Colon (tissue), 2 donors: ENCODE measurements around the gene DAAM1.

ENCODE experiments used
- FAIRE-seq: peaks from 2 replicates; lab custom pipeline; 2012; peaks lifted over from hg19 to GRCh38; lab: Jason Lieb, UNC
- donor health status: control.
- donor health status: control.

DAAM1 gene

DNA sequence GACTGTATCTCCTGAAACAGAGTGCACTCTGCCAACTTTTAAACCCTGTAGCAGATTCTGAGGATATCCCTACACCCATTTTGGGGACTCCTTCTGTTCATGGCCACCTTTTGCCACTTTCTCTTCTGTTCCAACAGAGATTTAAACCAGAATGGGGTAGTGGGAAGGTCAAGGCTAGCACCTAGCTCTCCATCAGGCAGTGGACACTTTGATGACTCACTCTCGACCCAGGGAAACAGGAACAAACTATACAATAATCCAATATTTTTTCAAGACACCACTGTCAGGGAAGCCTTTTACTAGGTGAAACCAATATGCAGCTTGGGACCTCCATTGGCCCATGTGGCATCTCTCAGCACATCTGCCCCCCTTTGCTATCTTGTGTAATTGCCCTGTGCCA lies 103.6 kb downstream of the DAAM1 start:
- FAIRE-seq = no peak

DNA sequence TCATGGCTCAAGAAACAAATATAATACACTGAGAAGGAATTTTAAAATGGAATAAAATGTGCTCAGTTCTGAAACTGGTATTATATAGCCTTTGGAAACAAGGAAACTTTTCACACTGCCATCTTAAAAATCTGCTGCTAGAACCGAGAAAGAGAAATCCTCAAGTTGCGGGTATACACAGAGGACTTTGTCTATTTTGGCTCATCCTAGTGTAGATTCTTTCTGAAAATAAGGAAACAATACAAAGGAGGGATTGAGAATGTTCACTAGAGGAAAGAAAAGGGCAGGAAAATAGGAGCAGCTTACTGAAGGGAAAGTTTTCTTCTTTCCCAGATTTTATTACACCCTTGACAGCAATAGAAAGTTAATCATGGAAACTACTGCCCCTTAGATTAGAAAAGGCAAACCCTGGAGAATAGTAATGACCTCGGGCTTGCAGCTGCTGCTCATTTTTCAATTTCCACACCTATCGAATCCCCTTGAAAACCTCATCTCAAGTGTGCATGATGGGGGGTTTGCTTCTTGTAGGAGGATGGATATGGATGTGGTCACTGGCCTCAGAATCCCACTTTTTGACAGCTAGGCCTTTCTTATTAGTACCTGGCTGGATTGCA lies 104.6 kb downstream of the DAAM1 start:
- no peak for FAIRE-seq

DNA sequence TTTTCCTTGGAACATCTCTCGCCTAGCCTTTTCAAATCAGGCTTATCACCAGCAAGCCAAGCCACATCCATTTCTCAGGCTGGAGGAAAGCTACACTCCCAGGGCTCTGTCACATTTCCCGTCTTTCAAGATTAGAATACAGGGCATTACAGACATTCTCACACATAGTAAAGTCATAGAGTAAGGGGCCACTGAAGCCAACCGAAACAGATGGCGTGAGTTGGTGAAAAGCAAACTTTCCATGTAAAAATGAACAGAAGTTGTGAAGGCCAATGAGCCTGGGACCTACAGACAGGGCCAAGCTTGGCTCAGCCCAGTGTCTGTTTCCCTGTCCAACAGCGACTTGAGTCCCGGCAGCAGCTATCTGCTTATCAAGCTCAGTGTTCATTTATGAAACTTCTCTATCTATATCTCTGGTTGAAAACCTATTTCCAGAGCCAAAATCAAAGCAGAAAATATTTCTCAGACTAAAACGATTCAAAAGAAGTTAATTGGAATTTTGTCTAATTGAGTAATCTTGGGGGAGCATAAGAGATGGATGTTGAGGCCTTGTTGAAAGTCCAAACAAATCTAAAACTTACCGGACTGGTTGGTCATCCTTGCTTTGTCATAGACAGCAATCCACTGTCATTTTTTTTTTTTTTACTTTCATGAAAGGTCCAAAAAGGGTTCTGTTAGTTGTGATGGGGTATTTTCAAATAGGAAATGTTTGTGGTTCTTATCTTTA lies 105.6 kb downstream of the DAAM1 start:
- FAIRE-seq = no peak

DNA sequence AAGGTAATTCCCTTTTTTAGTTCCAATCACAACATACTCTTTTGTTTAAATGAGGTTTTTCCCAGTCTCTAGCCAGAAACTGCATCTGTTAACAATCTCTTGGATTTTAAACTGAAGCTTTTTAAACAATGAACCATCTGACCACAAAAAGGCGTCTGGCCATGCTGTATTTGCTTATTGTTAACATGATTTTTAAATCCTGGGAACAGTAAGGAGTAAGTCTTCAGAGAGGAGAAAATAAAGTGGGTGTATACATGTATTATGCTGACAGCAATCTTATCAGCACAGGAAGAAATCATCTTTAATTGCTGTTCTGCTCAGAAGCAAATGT lies 106.2 kb downstream of the DAAM1 start:
- FAIRE-seq = no peak

DNA sequence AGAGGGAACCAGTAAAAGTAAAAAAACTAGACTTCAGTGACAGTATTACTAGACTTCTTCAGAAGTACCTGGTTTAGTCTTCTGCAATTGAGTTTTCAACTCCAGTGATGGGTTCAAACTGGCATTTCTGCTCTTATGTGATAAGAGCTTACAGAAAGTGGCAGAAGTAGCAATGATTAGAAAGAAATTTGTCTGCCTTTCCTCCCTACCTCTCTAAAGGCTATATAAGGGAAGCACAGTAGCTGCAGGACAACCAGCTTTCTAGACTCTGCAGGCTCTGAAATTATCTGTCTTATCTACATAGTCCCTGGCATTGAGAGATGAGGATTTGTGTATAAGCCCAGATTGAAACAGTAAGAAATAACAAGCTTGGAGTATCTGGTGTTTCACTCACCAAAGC lies 107.5 kb downstream of the DAAM1 start:
- FAIRE-seq = no peak

DNA sequence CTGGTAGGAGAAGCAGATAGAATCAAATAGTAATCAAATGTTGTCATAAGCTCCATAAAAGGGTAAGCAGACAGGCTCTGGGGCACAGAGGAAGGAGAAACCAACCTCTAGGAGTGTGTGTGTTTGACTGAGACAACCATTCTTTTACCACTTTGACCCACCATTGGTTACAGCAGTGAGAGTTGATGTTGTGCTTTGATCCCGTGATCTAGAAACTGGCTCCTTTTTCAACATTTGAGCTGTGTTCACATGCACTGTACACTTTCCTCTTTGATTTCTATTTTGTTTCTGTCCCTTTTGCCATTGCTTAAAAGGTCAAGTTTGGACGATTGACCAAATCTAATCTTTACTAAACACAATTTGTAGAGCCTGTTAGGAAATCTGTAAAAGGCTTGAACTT lies 108.0 kb downstream of the DAAM1 start:
- FAIRE-seq = no peak

DNA sequence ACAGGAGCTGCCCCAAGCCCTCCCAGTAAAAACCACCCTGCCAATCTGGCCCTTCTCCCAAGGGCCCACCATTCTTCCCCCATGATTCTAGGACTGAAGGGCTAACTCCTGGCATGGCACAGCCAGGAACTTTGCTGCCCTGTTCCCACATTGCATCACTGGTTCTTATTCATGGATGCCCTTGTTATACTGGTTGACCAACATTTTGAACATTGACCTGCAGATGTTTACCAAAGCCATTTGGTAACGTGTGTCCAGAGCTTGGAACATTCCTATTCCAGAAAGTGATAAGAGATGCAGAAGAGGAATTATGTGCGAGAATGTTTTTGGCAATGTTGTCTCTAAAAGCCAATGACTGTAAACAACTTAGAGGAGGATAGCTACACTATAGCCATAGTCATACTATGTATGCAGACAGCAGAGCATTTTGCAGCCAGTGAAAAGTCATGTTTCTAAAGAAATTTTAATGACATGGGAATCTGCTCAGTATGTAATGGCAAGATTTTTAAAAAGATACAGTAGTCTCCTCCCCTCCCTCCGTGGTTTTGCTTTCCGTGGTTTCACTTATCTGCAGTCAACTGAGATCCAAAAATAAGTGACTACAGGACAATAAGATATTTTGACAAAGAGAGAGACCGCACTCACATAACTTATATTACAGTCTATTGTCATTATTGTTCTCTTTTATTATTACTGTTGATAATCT lies 108.8 kb downstream of the DAAM1 start:
- FAIRE-seq = no peak

- FAIRE-seq = no peak
Observed at GRCh38 chr14:59299731-59300130, 111.3 kb downstream of the DAAM1 start.

GRCh38 chr14:59301354-59301753 lies 112.9 kb downstream of the DAAM1 start:
- FAIRE-seq = no peak

DNA sequence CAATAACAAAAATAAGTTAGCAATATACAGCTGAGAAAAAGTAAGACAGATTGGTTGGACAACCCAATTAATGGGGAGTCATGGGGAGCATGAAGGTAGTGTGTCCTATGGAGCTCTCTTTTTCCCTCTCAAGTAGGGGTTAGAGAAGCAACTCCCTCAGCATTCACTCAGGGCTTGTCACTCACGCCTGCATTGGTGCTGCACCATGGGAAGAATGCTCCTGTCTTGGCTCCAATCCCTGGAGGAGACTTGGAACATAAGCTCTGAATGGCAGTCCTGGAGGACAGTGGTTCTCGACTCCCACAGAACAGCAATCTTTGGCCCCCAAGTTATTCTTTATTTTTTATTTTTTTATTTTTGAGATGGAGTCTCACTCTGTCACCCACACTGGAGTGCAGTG lies 113.8 kb downstream of the DAAM1 start:
- FAIRE-seq = no peak

DNA sequence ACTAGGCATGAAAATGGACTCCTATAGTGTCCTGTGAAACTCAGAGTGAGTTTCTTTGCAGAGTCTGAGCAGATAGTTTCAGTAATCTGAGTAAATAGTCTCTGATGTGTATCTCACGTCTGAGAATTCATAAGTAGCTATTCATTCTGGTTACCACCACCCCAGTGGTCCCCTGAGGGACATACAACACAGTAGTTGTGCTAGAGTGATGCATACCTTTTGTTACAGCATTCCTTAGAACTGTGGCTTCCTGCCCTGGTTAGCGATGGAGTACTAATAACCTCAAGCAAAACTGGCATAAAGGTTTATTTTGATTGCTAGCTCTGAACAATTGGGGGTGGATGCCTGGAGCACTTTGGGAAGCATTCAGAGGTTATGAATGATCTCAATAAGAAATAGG lies 114.7 kb downstream of the DAAM1 start:
- FAIRE-seq = no peak

DNA sequence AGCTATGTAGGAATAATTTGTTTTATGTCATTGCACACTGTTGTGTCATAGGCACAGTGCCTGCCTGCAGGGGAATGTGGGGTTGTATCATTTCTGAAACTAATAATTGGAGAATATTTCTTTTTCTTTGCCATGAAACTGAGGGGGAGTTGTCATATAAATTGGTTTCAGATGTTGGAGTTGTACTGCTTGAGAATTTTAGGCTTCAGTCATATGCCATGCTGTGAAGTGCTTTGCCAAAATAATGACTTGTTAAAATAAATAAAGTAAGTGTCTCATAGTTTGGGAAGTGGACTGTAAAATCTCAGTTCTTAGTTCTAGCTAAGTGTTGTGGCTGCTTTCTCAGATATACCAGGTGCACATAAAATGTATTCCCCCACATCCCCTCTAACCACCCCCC lies 116.8 kb downstream of the DAAM1 start:
- no peak for FAIRE-seq

DNA sequence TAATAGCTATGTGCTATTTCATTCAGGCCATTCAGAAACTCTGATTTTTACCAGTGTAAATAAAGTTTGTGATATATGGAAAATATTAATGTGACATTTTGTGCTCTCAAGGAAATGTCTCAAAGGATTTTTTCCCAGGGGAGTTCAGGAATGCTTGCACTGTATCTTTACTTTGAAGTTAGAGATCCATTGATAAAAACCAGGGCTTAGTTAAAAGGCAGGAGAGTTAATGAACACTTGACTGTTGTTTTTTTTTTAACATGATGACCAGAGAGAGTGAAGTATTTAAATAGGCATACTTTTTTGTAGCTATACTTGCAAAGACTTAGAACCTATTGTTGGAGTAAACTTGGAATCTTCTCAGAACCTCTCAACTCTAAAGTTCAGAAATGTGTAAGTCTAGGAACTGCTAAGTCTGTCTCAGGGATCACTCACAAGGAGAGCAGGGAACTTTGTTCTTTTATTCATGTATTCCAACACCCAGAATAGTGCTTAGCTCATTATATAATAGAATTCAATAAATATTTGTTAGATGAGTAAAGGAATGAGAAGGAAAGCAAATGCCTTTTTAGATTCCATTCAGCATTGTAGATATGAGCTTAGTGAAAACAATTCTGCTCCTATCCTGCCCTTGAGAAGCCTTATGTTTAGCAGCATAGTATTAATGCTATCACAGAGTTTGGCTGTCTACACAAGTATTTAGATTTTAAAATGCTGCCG lies 117.5 kb downstream of the DAAM1 start:
- no peak for FAIRE-seq

GRCh38 chr14:59306775-59307174 lies 118.3 kb downstream of the DAAM1 start:
- no peak for FAIRE-seq

GRCh38 chr14:59308086-59308485 lies 119.6 kb downstream of the DAAM1 start:
- FAIRE-seq = no peak

GRCh38 chr14:59308673-59309072 lies 120.2 kb downstream of the DAAM1 start:
- FAIRE-seq = no peak

GRCh38 chr14:59309291-59309900 lies 120.9 kb downstream of the DAAM1 start:
- no peak for FAIRE-seq

DNA sequence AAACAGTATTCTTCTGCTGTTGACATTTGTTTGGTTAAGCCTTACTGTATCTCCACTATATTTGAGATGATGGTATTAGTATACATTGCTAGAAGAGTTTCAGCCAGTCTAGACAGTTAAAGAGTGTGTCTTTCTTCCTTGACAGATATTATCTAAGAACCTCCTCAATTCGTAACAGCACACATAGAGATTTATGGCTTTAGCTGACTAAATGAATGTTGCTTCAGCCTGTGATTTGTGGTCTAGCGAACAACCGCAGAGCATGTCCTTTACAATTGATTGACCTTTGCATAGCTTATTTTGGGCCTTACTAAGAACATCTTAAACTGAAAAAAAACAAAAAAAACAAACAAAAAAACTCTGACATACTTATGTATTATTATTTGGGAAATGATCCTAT lies 122.2 kb downstream of the DAAM1 start:
- no peak for FAIRE-seq

DNA sequence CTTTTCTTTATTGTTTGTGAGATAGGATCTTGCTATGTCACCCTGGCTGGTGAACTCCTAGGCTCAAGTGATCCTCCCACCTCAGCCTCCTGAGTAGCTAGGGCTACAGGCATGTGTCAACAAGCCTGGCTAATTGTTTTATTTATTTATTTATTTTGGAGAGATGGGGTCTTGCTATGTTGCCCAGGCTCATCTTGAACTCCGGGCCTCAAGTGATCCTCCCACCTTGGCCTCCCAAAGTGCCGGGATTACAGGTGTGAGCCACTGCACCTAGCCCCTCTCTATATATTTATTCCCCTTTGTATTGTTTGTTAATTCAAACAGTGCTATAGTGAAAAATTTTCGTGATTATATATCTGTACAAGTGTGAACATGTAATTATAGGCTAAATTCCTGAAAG lies 123.3 kb downstream of the DAAM1 start:
- FAIRE-seq = no peak

GRCh38 chr14:59313144-59313651 lies 124.7 kb downstream of the DAAM1 start:
- FAIRE-seq = no peak

GRCh38 chr14:59313658-59314608 lies 125.5 kb downstream of the DAAM1 start:
- no peak for FAIRE-seq
